MCF 10A (cell line): ENCODE results near the gene KLF14. TPM values are rescaled to one million over a fixed set of nuclear protein-coding genes. Genes with fewer than 3 reads are reported as not detected.

Experiments
- BruUV-seq: library from RNA; stranded (reverse); fragments of 400-500 nt; replicated peaks from 2 replicates; lab custom pipeline; 2021; lab: Mats Ljungman, UMichigan
- CTCF ChIA-PET: fragments of 300-600 bp; sonication (Branson Sonifier 250); formaldehyde crosslinking; extraction: SDS; loops from one replicate; lab custom pipeline; 2021; ENCODE audit warnings: antibody characterized with exemption, inconsistent platforms; lab: Yijun Ruan, JAX
- POLR2A ChIA-PET: fragments of 300-600, 350-650 bp; sonication (Branson Sonifier 250); formaldehyde crosslinking; extraction: SDS; loops from one replicate; lab custom pipeline; 2020; ENCODE audit warnings: antibody characterized with exemption, inconsistent platforms; lab: Yijun Ruan, JAX
- DNase-seq: peaks from one replicate; pipeline ENCODE4 v3.0.0-alpha.2; 2018; ENCODE audit not compliant: unreplicated experiment
- H3K27ac Mint-ChIP-seq: one replicate; pipeline ENCODE4 v1.8.0; 2022; ENCODE audit warnings: mild to moderate bottlenecking, low read depth, mixed read lengths; ENCODE audit not compliant: unreplicated experiment
- H3K27me3 Mint-ChIP-seq: one replicate; pipeline ENCODE4 v1.8.0; 2022; ENCODE audit warnings: mixed read lengths; ENCODE audit not compliant: insufficient read depth, unreplicated experiment
- H3K36me3 Mint-ChIP-seq: one replicate; pipeline ENCODE4 v1.8.0; 2022; ENCODE audit warnings: mild to moderate bottlenecking, moderate library complexity, mixed read lengths; ENCODE audit not compliant: insufficient read depth, unreplicated experiment
- H3K4me1 Mint-ChIP-seq: one replicate; pipeline ENCODE4 v1.8.0; 2022; ENCODE audit warnings: mixed read lengths; ENCODE audit not compliant: insufficient read depth, unreplicated experiment
- H3K4me3 Mint-ChIP-seq: one replicate; pipeline ENCODE4 v1.8.0; 2022; ENCODE audit warnings: mild to moderate bottlenecking, moderate library complexity, mixed read lengths; ENCODE audit not compliant: unreplicated experiment
- H3K9me3 Mint-ChIP-seq: one replicate; pipeline ENCODE4 v1.8.0; 2022; ENCODE audit warnings: mixed read lengths; ENCODE audit not compliant: unreplicated experiment
- intact Hi-C: fragments of 100-400 bp; cut with micrococcal nuclease; formaldehyde crosslinking; loops from 2 replicates; pipeline ENCODE4 v1.14.1; 2022
- total RNA-seq: library from RNA; stranded (reverse); gene quantifications from 2 replicates; pipeline ENCODE4 v1.2.3, GENCODE V29; 2022
- TF ChIP-seq, protein P1 (sequence below): fragments of 200-600 bp; IDR thresholded peaks from one replicate; pipeline ENCODE4 v1.8.0; 2022; ENCODE audit warnings: antibody characterized with exemption, mild to moderate bottlenecking; ENCODE audit not compliant: unreplicated experiment

KLF14 gene
- total RNA-seq, 1 experiment from 2014 or later: not detected

- CTCF ChIA-PET: interaction anchor here (0.8 kb wide), 1 partner anchor 22 kb away, joined by 5 read pairs; no protein-coding TSS in a partner anchor
- Mint-ChIP-seq H3K27me3 (peaks cover 2% of the 10 kb centered on the region), H3K36me3 (no peaks in the 10 kb centered on the region), H3K4me1 (no peaks in the 10 kb centered on the region), H3K27ac (no peak overlapping the region), H3K4me3 (no peak overlapping the region), H3K9me3 (no peaks in the 10 kb centered on the region)
- no TSS peak for BruUV-seq
- DNase-seq: no peak
- TF ChIP-seq, protein P1, sequence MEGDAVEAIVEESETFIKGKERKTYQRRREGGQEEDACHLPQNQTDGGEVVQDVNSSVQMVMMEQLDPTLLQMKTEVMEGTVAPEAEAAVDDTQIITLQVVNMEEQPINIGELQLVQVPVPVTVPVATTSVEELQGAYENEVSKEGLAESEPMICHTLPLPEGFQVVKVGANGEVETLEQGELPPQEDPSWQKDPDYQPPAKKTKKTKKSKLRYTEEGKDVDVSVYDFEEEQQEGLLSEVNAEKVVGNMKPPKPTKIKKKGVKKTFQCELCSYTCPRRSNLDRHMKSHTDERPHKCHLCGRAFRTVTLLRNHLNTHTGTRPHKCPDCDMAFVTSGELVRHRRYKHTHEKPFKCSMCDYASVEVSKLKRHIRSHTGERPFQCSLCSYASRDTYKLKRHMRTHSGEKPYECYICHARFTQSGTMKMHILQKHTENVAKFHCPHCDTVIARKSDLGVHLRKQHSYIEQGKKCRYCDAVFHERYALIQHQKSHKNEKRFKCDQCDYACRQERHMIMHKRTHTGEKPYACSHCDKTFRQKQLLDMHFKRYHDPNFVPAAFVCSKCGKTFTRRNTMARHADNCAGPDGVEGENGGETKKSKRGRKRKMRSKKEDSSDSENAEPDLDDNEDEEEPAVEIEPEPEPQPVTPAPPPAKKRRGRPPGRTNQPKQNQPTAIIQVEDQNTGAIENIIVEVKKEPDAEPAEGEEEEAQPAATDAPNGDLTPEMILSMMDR: no peak
- POLR2A ChIA-PET: no interaction called here
- intact Hi-C loops: no loop called here
These were observed 14.5 kb downstream of the KLF14 start for GRCh38 chr7:130719541-130719940.

GRCh38 chr7:130712416-130712815 lies 21.6 kb downstream of the KLF14 start:
- Mint-ChIP-seq H3K27ac (no peak overlapping the region), H3K4me1 (no peaks in the 10 kb centered on the region), H3K4me3 (no peak overlapping the region), H3K9me3 (no peaks in the 10 kb centered on the region), H3K27me3 (peaks cover 11% of the 10 kb centered on the region), H3K36me3 (no peaks in the 10 kb centered on the region)
- no TSS peak for BruUV-seq
- ChIA-PET POLR2A (no interaction called here), CTCF (interaction anchor here (1.6 kb wide), 1 partner anchor 10 kb away, joined by 6 read pairs; no protein-coding TSS in a partner anchor)
- TF ChIP-seq, protein P1: no peak
- no peak for DNase-seq
- intact Hi-C loops: no loop called here

DNA sequence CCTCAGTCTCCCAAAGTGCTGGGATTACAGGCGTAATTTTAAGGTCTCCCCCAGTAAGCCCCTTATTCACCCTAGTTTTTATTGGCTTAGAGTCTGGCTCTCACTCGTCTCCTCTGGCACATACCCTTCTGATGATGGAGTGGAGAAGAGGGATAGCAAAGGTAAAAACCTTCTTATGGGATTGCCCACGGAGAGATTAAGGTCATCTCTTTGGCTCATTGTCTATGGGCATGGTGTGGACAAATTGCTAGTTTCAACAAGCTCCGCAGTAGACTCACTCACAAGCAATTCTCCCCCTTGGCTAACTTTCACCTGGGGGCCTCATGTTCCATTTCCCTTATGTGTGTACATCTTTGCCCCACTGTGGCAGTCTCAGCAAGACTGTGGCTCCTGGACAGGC lies 25.2 kb downstream of the KLF14 start:
- no TSS peak for BruUV-seq

DNA sequence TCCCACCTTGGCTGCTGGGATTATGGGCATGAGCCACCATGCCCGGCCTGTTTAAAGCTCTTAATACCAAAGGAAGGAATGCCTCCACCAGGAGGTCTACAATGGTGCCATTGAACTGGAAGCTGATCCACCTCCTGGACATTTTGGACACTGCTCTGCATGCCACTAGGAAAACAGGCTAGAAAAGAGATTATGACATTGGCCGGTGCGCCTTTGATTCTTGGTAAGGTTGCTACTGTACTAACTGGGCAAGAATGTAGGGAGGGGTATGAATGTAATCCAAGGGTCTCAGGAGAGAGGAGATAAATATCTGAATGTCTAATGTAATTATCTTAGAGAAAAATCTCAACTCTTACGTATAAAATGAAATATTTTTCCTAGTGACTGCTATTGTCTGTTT lies 26.0 kb downstream of the KLF14 start:
- BruUV-seq: no TSS peak
- POLR2A ChIA-PET: interaction anchor here (0.7 kb wide), 1 partner anchor 594 kb away, joined by 3 read pairs; no protein-coding TSS in a partner anchor
- Mint-ChIP-seq H3K9me3 (peaks cover 13% of the 10 kb centered on the region), H3K36me3 (no peaks in the 10 kb centered on the region), H3K27ac (no peak overlapping the region), H3K4me1 (no peaks in the 10 kb centered on the region), H3K27me3 (peaks cover 25% of the 10 kb centered on the region), H3K4me3 (no peak overlapping the region)
- TF ChIP-seq, protein P1: no peak
- intact Hi-C loops: no loop called here
- CTCF ChIA-PET: no interaction called here
- no peak for DNase-seq

More for the DNA sequence above, 25.2 kb downstream of the KLF14 start:
- H3K9me3 Mint-ChIP-seq: peaks cover 13% of the 10 kb centered on the region
- H3K36me3 Mint-ChIP-seq: no peaks in the 10 kb centered on the region
- H3K27me3 Mint-ChIP-seq: peaks cover 25% of the 10 kb centered on the region
- ChIA-PET POLR2A (interaction anchor here (0.7 kb wide), 1 partner anchor 595 kb away, joined by 3 read pairs; no protein-coding TSS in a partner anchor), CTCF (no interaction called here)
- no peak overlapping the region for H3K4me3 Mint-ChIP-seq
- no peaks in the 10 kb centered on the region for H3K4me1 Mint-ChIP-seq
- TF ChIP-seq, protein P1: no peak
- DNase-seq: no peak
- no peak overlapping the region for H3K27ac Mint-ChIP-seq
- intact Hi-C loops: no loop called here
